Astrocyte (in vitro differentiated cells and primary cell): ENCODE measurements around the gene PRKCB. TPM values are rescaled to one million over a fixed set of nuclear protein-coding genes. Genes with fewer than 3 reads are reported as not detected.

ENCODE experiments used
- DNase-seq: peaks from one replicate; pipeline ENCODE4 v3.0.0-alpha.2; 2010; ENCODE audit warnings: low read depth
- FAIRE-seq: peaks from 2 replicates; lab custom pipeline; 2011; peaks lifted over from hg19 to GRCh38; lab: Jason Lieb, UNC
- H2AFZ ChIP-seq: 2 replicates; pipeline ENCODE4 v1.6.0; 2012; ENCODE audit warnings: low read depth, low read length, inconsistent platforms
- H3K27ac ChIP-seq: 2 replicates; pipeline ENCODE4 v1.5.1; 2011; ENCODE audit warnings: low read depth, low read length, inconsistent platforms
- H3K27me3 ChIP-seq: 2 replicates; pipeline ENCODE4 v1.6.0; 2011; ENCODE audit warnings: low read length, inconsistent platforms; ENCODE audit not compliant: insufficient read depth
- H3K36me3 ChIP-seq: 2 replicates; pipeline ENCODE4 v1.5.1; 2011; ENCODE audit warnings: low read length, inconsistent platforms; ENCODE audit not compliant: insufficient read depth
- H3K4me1 ChIP-seq: 2 replicates; pipeline ENCODE4 v1.5.1; 2011; ENCODE audit warnings: low read length, inconsistent platforms; ENCODE audit not compliant: insufficient read depth
- H3K4me2 ChIP-seq: 2 replicates; pipeline ENCODE4 v1.6.0; 2012; ENCODE audit warnings: low read length, inconsistent platforms
- H3K4me3 ChIP-seq: 2 replicates; pipeline ENCODE4 v1.5.1; 2011; ENCODE audit warnings: low read depth, mild to moderate bottlenecking, low read length, inconsistent platforms; ENCODE audit not compliant: insufficient read depth
- H3K79me2 ChIP-seq: 2 replicates; pipeline ENCODE4 v1.6.0; 2012; ENCODE audit warnings: mild to moderate bottlenecking, low read length, inconsistent platforms; ENCODE audit not compliant: insufficient read depth
- H3K9ac ChIP-seq: 2 replicates; pipeline ENCODE4 v1.6.0; 2012; ENCODE audit warnings: mild to moderate bottlenecking, low read length, inconsistent platforms
- H3K9me3 ChIP-seq: 2 replicates; pipeline ENCODE4 v1.5.1; 2012; ENCODE audit warnings: low read depth, mild to moderate bottlenecking, low read length, inconsistent platforms; ENCODE audit not compliant: insufficient read depth
- H4K20me1 ChIP-seq: 2 replicates; pipeline ENCODE4 v1.6.0; 2012; ENCODE audit warnings: low read length, inconsistent platforms; ENCODE audit not compliant: insufficient read depth
- H3K27ac Mint-ChIP-seq: one replicate; pipeline ENCODE4 v1.8.0; 2021; ENCODE audit warnings: mild to moderate bottlenecking, mixed read lengths; ENCODE audit not compliant: unreplicated experiment
- H3K27me3 Mint-ChIP-seq: one replicate; pipeline ENCODE4 v1.8.0; 2021; ENCODE audit warnings: low read depth, mixed read lengths; ENCODE audit not compliant: unreplicated experiment
- H3K36me3 Mint-ChIP-seq: one replicate; pipeline ENCODE4 v1.8.0; 2021; ENCODE audit warnings: low read depth, mixed read lengths; ENCODE audit not compliant: unreplicated experiment
- H3K4me1 Mint-ChIP-seq: one replicate; pipeline ENCODE4 v1.8.0; 2021; ENCODE audit warnings: low read depth, mixed read lengths; ENCODE audit not compliant: unreplicated experiment
- H3K4me3 Mint-ChIP-seq: one replicate; pipeline ENCODE4 v1.8.0; 2021; ENCODE audit warnings: mild to moderate bottlenecking, moderate library complexity, mixed read lengths; ENCODE audit not compliant: unreplicated experiment
- H3K9me3 Mint-ChIP-seq: one replicate; pipeline ENCODE4 v1.8.0; 2021; ENCODE audit warnings: mild to moderate bottlenecking, mixed read lengths; ENCODE audit not compliant: unreplicated experiment
- EZH2 ChIP-seq: IDR thresholded peaks from 2 replicates; pipeline ENCODE4 v1.6.1; 2012; ENCODE audit warnings: mild to moderate bottlenecking, low read length, inconsistent platforms; ENCODE audit not compliant: insufficient read depth
- microRNA-seq: library from miRNA; unstranded; fragments of <30 nt; microRNA quantifications from one replicate; pipeline ENCODE4 v1.2.0, GENCODE V29; 2020
- total RNA-seq: library from RNA; stranded (reverse); gene quantifications from 2 replicates; pipeline ENCODE4 v1.2.1, GENCODE V29; 2021
- TF ChIP-seq, protein P1 (sequence below): IDR thresholded peaks from 2 replicates; pipeline ENCODE4 v1.5.1; 2011; ENCODE audit warnings: low read depth, mild to moderate bottlenecking, inconsistent platforms, low read length, moderate library complexity; ENCODE audit not compliant: insufficient read depth

Gene PRKCB
- total RNA-seq, 1 donor from 2014 or later, result 2.5 TPM

DNA sequence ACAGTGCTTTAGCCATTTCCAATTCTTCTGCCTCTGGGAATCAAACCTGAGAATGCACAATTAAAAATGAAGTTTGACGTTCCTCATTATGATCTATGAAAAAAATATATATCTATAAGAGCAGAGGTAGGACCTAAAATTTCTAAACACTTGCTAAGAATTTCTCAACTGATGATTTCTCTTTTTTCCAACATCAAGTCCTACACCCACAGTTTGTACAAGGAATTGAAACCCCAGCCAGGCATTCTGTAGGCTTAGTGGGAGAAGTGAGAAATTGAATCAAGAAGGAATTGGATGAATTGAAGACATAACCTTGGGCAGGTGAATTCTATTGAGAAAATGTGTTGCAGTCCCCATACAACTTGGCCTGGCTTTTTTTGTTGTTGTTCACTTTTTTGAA, 423.0 kb downstream of the PRKCB start:
- H3K79me2 ChIP-seq, result no peaks in the 10 kb centered on the region
- Mint-ChIP-seq H3K4me3 (no peak overlapping the region), H3K9me3 (no peaks in the 10 kb centered on the region), H3K4me1 (peaks cover 3% of the 10 kb centered on the region), H3K27ac (no peak overlapping the region), H3K27me3 (peaks cover 60% of the 10 kb centered on the region), H3K36me3 (no peaks in the 10 kb centered on the region)
- H3K27ac ChIP-seq, result no peak overlapping the region
- FAIRE-seq (no peak), DNase-seq (no peak)
- H3K4me3 ChIP-seq, result no peak overlapping the region
- no peak for TF ChIP-seq EZH2
- TF ChIP-seq, protein P1, sequence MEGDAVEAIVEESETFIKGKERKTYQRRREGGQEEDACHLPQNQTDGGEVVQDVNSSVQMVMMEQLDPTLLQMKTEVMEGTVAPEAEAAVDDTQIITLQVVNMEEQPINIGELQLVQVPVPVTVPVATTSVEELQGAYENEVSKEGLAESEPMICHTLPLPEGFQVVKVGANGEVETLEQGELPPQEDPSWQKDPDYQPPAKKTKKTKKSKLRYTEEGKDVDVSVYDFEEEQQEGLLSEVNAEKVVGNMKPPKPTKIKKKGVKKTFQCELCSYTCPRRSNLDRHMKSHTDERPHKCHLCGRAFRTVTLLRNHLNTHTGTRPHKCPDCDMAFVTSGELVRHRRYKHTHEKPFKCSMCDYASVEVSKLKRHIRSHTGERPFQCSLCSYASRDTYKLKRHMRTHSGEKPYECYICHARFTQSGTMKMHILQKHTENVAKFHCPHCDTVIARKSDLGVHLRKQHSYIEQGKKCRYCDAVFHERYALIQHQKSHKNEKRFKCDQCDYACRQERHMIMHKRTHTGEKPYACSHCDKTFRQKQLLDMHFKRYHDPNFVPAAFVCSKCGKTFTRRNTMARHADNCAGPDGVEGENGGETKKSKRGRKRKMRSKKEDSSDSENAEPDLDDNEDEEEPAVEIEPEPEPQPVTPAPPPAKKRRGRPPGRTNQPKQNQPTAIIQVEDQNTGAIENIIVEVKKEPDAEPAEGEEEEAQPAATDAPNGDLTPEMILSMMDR, result no peak
- no peaks in the 10 kb centered on the region for H3K4me1 ChIP-seq
- H4K20me1 ChIP-seq, result no peaks in the 10 kb centered on the region
- no peaks in the 10 kb centered on the region for H3K9me3 ChIP-seq
- no peak overlapping the region for H2AFZ ChIP-seq
- no peaks in the 10 kb centered on the region for H3K27me3 ChIP-seq
- no peaks in the 10 kb centered on the region for H3K36me3 ChIP-seq
- H3K4me2 ChIP-seq, result no peak overlapping the region
- no peak overlapping the region for H3K9ac ChIP-seq

DNA sequence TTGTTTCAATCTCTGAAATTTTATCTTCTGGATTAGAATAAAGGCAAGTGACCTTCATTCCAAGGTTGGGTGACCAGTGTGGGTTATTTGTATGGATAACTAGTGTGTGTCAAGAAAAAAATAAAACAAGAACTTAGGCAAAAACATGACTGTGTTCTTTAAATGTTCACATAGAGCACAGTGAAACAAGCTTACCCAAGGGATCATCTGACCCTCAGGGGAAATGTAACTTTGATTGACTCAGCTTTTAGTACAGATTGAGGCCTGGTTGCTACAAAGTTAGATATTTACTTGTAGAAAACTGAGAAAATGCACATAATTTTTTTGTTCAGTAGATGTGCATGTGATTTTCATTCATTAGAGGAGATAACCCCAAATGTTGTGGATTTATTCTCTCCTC, 427.0 kb downstream of the PRKCB start:
- no peak for FAIRE-seq

More for the DNA sequence above, 427.0 kb downstream of the PRKCB start:
- Mint-ChIP-seq H3K4me1 (no peaks in the 10 kb centered on the region), H3K27ac (no peak overlapping the region), H3K9me3 (no peaks in the 10 kb centered on the region), H3K4me3 (no peak overlapping the region), H3K27me3 (peaks cover 25% of the 10 kb centered on the region), H3K36me3 (no peaks in the 10 kb centered on the region)
- Histone ChIP-seq H3K27me3 (no peaks in the 10 kb centered on the region), H3K9ac (no peak overlapping the region), H3K79me2 (no peaks in the 10 kb centered on the region), H3K27ac (no peak overlapping the region), H3K9me3 (no peaks in the 10 kb centered on the region), H3K4me2 (no peak overlapping the region), H3K36me3 (no peaks in the 10 kb centered on the region), H3K4me3 (no peak overlapping the region), H2AFZ (no peak overlapping the region), H4K20me1 (no peaks in the 10 kb centered on the region), H3K4me1 (no peaks in the 10 kb centered on the region)
- no peak for TF ChIP-seq EZH2
- TF ChIP-seq, protein P1, result no peak
- DNase-seq, result no peak

Small RNA genes lying within 50 kb of the gene (microRNA-seq; reads per million reads assigned to microRNA genes)
- not detected for gene MIR1273H

Other genes starting within 250 kb of the PRKCB start
- 92.5 and 93.1 TPM in 2 replicates for gene NDUFAB1, start 239.7 kb upstream of the PRKCB start, total RNA-seq
- 12.2 and 12.8 TPM in 2 replicates for gene PALB2, start 194.7 kb upstream of the PRKCB start, total RNA-seq
- gene DCTN5, start 194.5 kb upstream of the PRKCB start, total RNA-seq, result 110 and 117 TPM in 2 replicates
- gene PLK1, start 157.1 kb upstream of the PRKCB start, total RNA-seq, result 6.8 and 10.5 TPM in 2 replicates
- gene ERN2, start 122.8 kb upstream of the PRKCB start, total RNA-seq, result not detected in 2 replicates
- not detected in 2 replicates for gene CHP2, start 81.0 kb upstream of the PRKCB start, total RNA-seq